ENCODE data around the gene LAT.

The LAT gene

GRCh38 chr16:29009050-29009837, 24.4 kb downstream of the LAT start:
- DNase-seq = no peak

DNA sequence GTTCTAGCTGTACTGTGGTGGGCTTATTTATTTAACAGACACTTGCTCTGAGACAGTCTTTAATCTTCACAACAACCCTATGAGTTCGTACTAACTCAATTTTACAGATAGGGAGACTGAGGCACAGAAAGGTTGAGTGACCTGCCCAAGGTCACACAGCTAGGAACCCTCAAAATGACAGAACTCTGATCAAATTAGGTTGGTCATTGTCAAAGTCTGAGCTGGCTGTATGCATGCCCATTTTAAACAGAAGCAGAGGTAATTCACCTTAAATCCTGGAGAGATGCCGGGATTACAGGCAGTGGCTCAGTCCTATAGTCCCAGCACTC, 24.9 kb downstream of the LAT start:
- DNase-seq = no peak

DNA sequence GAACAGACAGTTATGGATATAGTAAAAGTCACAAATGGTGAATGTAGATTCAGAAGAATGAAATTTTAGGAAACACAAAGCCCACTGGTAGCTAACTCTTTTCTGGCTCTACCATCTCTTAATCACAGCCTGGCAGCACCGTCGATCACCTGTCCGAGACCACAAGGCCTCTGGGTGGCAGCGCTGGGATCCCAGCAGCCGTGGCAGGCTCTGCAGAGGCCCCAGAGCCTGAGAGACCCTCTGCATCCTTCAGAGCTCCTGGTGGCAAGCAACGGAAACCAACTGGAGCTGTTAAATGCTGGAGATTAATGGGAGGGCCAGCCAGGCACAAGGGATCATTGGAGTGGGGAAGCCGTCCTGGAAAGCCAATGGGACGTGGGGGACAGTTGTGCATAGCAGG, 26.3 kb downstream of the LAT start:
- no peak for DNase-seq

DNA sequence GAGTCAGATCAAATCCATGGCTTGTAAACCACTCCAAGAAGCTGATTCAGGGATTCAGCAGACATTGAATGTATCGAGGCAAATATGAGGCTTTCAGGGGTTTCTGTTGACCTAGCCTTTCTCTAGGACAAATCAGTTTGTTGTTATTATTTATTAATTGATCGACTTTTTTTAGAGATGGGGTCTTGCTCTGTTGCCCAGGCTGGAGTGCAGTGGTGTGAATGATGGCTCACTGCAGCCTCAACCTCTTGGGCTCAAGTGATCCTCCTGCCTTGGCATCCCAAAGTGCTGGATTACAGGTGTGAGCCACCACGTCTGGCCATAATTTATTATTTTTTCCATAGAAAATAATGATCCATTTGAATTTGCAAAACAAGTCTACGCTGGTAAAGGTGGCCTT, 27.0 kb downstream of the LAT start:
- no peak for DNase-seq

GRCh38 chr16:29012913-29013553, 28.2 kb downstream of the LAT start:
- DNase-seq = no peak

- DNase-seq = no peak
Measured at GRCh38 chr16:29014561-29015069, 29.8 kb downstream of the LAT start.

DNA sequence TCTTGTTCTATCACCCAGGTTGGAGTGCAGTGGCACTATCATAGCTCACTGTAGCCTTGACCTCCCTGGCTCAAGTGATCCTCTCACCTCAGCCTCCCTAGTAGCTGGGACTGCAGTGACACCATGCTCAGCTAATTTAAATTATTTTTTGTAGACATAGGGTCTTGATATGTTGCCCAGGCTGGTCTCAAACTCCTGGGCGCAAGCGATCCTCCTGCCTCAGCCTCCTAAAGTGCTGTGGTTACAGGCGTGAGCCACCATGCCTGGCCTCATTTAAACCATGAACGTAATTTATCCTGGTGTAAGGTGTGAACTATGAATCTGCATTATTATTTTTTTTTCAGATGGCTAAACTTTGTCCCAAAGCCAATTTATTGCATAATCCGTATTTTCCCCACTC, 37.3 kb downstream of the LAT start:
- DNase-seq = no peak

DNA sequence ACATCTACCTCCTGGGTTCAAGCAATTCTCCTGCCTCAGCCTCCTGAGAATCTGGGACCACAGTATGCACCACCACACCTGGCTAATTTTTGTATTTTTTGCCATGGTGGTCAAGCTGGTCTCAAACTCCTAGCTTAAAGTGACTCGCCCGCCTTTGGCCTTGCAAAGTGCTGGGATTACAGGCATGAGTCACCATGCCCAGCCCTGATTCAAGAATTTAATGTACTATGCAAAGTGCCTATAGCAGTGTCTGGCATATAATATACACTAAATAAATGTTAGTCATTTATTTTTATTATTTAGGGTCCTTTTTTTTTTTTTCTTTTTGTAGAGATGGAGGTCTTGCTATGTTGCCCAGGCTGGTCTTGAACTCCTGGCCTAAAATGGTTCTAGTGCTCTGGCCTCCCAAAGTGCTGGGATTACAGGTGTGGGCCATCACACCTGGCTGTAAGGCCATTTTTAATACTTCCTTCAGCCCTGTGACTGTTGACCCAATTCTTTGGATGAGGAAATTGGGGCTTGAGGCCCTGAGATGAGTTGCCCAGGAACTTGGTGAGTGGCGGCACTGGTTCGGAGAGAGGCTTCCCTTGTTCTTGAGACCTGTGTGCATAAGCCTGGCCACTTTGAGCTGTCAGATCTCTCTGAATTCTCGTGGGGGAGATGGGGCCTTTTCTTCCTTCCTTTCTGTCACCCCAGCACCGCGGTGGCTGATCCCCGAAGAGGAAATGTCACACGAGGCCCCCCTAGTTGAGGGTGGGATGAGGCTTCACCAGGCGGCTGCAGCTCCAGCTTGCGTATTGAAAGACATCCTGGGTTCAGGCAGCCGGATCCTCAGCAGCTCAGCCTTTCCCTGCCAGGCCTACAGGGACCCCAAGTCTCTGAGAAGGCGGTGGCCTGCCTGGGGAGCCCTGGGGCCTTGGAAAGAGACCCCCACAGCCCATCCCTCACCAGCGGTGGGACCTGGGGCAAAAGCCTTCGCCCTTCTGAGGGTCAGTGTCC, 38.7 kb downstream of the LAT start:
- no peak for DNase-seq

- no peak for DNase-seq
Measured at GRCh38 chr16:29024278-29024677, 39.4 kb downstream of the LAT start.

- no peak for DNase-seq
Measured at GRCh38 chr16:29025218-29025617, 40.4 kb downstream of the LAT start.

DNA sequence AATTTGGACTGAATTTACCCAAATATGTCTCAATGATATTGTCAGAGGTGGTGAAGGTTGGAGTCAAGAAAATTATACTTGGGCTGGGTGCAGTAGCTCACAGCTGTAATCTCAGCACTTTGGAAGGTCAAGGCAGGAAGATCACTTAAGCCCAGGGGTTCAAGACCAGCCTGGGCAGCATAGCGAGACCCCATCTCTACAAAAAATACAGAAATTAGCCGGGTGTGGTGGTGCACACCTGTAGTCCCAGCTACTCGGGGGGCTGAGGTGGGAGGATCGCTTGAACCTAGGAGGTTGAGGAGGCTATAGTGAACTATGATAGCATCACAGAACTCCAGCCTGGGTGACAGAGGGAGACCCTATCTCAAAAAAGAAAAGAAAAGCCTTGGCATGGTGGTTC, 40.9 kb downstream of the LAT start:
- DNase-seq = no peak

DNA sequence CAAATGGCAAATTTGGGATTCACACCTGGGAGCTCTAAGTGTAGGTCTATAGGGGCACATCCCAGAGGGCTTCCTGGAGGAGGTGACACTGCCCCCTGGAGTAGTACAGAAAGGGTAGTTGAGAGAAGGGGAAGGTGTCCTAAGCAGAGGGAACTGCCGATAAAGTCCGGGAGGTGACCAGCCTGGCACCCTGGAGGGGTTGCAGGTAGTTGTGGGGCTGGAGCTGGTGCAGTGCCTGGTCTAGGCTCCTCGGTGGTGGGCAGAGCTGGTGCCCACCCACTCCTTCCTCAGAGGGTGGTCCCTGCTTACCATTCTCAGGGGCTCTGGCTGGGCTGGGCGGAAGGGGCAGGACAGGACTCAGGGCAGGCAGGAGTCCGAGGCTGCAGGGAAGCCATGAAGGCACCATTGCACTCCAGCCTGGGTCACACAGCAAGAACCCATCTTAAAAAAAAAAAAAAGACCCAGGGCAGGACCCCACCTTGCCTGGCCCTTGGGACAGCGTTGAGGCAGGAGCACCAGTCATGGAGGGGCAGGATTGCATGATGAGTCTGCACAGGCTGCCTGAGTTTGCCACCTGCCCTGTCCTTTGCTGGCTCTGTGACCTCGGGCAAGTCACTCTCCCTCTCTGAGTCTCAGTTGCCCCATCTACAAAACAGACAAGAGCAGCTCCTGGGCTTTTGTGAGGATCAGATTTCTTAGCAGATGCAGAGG, 43.8 kb downstream of the LAT start:
- DNase-seq = no peak

DNA sequence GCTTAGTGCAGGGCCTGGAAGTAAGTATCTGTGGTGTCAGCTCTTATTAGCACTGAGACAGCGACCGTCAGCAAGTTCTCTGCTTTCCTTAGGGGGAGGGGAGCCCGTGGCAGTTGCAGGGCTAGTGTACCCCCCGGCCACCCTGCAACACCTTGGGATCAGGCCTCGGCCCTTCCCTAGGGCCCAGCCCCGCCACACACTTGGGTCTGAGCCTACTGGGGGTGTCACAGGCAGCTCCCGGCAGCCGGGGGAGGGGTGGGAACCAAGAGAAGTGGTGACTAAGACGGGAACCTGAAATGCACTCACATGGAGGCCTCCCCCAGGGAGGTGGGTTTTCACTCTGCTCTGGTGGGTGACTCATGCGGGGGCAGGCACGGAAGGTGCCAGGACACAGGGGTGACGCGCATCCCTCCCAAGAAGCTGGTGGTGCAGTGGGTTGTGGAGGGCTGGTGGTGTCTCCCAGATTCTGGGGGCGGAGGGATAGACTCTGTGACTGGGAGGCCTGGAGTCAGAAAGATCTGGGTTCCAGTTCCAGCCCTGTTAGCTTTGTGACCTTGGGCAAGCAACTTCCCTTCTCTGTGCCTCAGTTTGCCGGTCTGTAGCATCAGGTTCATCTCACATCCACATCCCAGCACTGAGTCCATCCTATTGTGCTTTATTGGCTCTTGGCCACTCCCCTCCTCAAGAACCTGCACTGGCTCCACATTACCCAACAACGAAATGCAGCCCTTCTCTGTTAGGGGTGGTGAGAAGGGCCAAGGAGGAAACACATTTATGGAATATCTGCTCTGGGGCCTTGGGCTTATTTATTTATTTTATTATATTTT, 44.5 kb downstream of the LAT start:
- DNase-seq = peak in 1 of 14 donors; percentile 6

DNA sequence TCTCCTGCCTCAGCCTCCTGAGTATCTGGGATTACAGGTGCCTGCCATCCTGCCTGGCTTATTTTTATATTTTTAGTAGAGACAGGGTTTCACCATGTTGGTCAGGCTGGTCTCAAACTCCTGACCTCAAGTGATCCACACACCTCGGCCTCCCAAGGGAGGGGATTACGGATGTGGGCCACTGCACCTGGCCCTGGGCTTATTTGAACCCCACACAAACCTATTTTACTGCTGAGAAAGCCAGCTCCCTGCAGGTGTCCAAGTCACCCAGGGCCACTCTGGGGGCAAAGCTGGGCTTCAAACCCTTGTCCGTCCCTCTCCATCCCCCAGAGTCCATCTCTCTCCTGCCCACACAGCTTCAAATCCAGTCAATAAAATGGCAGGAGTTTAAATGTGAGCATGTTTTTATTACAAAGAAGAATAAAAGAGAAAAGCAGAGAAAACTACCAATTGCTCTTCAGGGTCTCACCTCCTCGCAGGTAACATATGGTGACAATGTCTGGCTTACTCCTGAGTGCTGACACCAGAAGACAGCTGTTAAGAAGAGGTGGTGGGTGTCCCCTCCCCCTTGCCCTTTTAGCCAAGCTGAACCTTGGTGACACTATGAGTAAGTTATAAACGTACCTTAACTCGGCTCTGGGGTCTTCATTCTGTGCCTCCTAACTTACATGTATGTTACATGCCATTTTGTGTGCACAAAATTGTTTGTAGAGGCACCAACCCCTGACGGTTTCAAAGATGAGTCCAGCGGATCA, 45.4 kb downstream of the LAT start:
- no peak for DNase-seq

Data from C1 segment of cervical spinal cord (tissue), 14 donors.